Gastroesophageal sphincter (tissue), 4 donors: Measurements from ENCODE around the gene ZHX3. TPM values are rescaled to one million over a fixed set of nuclear protein-coding genes. Genes with fewer than 3 reads are reported as not detected.

Source experiments
- ATAC-seq: fragments of 150-250 bp; one replicate; pipeline ENCODE4 v1.9.1; 2016; ENCODE audit warnings: mild to moderate bottlenecking, moderate library complexity
- H3K27ac ChIP-seq, 4 donors: fragments of 200-600 bp; sonication (generic) in 3 of 4; 1 replicate in 3 of 4; 2 replicates in 1 of 4; pipeline ENCODE4 v1.5.1; 2016 to 2019
- H3K27me3 ChIP-seq: fragments of 200-600 bp; sonication (generic); one replicate; pipeline ENCODE4 v1.5.1; 2019
- H3K36me3 ChIP-seq, 2 donors: fragments of 200-600 bp; sonication (generic); one replicate each; pipeline ENCODE4 v1.5.1; 2019; ENCODE audit warnings: control low read depth in 1 of 2
- H3K4me1 ChIP-seq, 3 donors: fragments of 200-600 bp; sonication (generic); 1 replicate in 2 of 3; 2 replicates in 1 of 3; pipeline ENCODE4 v1.5.1; 2016 to 2019; ENCODE audit warnings: control low read depth in 2 of 3
- H3K4me3 ChIP-seq, 2 donors: fragments of 200-600 bp; sonication (generic); one replicate each; pipeline ENCODE4 v1.5.1; 2019; ENCODE audit warnings: mild to moderate bottlenecking in 1 of 2, moderate library complexity in 1 of 2
- H3K9me3 ChIP-seq, 3 donors: fragments of 200-600 bp; sonication (generic); one replicate each; pipeline ENCODE4 v1.5.1; 2017 to 2019; ENCODE audit warnings: control low read depth in 2 of 3
- CTCF ChIP-seq, 4 experiments: fragments of 200-600 bp in 2 of 4; fragments of 450-650 bp in 2 of 4; sonication (generic) in 1 of 4; IDR thresholded peaks; one replicate each; pipeline ENCODE4 v1.5.1; 2017 to 2019; ENCODE audit warnings: antibody characterized with exemption in 4 of 4, mild to moderate bottlenecking in 2 of 4, moderate library complexity in 2 of 4
- EP300 ChIP-seq: sonication (generic); formaldehyde crosslinking; IDR thresholded peaks from one replicate; pipeline ENCODE4 v1.6.1; 2017; ENCODE audit warnings: antibody characterized with exemption, mild to moderate bottlenecking
- POLR2A ChIP-seq, 2 donors: fragments of 450-650 bp; IDR thresholded peaks; one replicate each; pipeline ENCODE4 v1.6.1; 2017; ENCODE audit warnings: antibody characterized with exemption in 2 of 2, mild to moderate bottlenecking in 2 of 2, moderate library complexity in 1 of 2
- POLR2AphosphoS5 ChIP-seq: sonication (generic); formaldehyde crosslinking; IDR thresholded peaks from one replicate; pipeline ENCODE4 v1.6.1; 2017; ENCODE audit warnings: antibody characterized with exemption
- WGBS, 2 donors: methylation state at CpG; one replicate each; pipeline ENCODE4 v1.1.5; 2018; ENCODE audit warnings: low coverage in 1 of 2; 5-methylcytosine and 5-hydroxymethylcytosine counted together
- total RNA-seq, 4 donors: library from RNA; depleted of rRNA; stranded (reverse); fragments of >200 nt; gene quantifications; one replicate each; pipeline ENCODE4 v1.1.0, GENCODE V29; 2016

ZHX3 gene
- total RNA-seq, 4 donors from 2014 or later, result 121 to 183 (median 155) TPM

- Histone ChIP-seq H3K4me3 (no peak overlapping the region), H3K36me3 (no peaks in the 10 kb centered on the region), H3K4me1 (peaks cover 14 to 87% (median 28%) of the 10 kb centered on the region in 3 donors), H3K27me3 (no peaks in the 10 kb centered on the region), H3K27ac (peak overlapping the region; percentile 62 to 77 (median 68)), H3K9me3 (no peaks in the 10 kb centered on the region)
- no peak for TF ChIP-seq EP300
- no peak for TF ChIP-seq POLR2AphosphoS5
- no peak for TF ChIP-seq CTCF (IDR thresholded peaks at IDR 0.05)
- no peak for TF ChIP-seq POLR2A (IDR thresholded peaks at IDR 0.05)
- 43 to 47% methylated on average over 2 of the region's 2 CpGs for WGBS, 2 donors
- ATAC-seq, result peak; percentile 82
These were observed 24.1 kb downstream of the ZHX3 start for GRCh38 chr20:41293269-41294037.

GRCh38 chr20:41290804-41291389, 26.6 kb downstream of the ZHX3 start:
- WGBS, 2 donors, result 82 to 90% methylated on average over 2 to 3 of the region's 3 CpGs
- TF ChIP-seq EP300 (no peak), POLR2A (IDR thresholded peaks at IDR 0.05) (no peak), POLR2AphosphoS5 (no peak)
- no peak for ATAC-seq
- H3K9me3 ChIP-seq, result peaks cover 0 to 5% (median 0%) of the 10 kb centered on the region in 3 donors
- no peaks in the 10 kb centered on the region for H3K27me3 ChIP-seq
- H3K36me3 ChIP-seq, result no peaks in the 10 kb centered on the region
- H3K27ac ChIP-seq, result no peak overlapping the region
- peaks cover 11 to 70% (median 23%) of the 10 kb centered on the region in 3 donors for H3K4me1 ChIP-seq
- H3K4me3 ChIP-seq, result no peak overlapping the region

- no peaks in the 10 kb centered on the region for H3K27me3 ChIP-seq
- no peak overlapping the region for H3K27ac ChIP-seq
- no peak overlapping the region for H3K4me3 ChIP-seq
- ATAC-seq, result peak; percentile 82
- WGBS, 2 donors, result 52 to 86% methylated on average over 2 of the region's 2 CpGs
- H3K4me1 ChIP-seq, result peaks cover 0 to 43% (median 5%) of the 10 kb centered on the region in 3 donors
- TF ChIP-seq EP300, result no peak
- peak; percentile 13 for TF ChIP-seq POLR2AphosphoS5
- H3K36me3 ChIP-seq, result no peaks in the 10 kb centered on the region
- peaks cover 0 to 5% (median 0%) of the 10 kb centered on the region in 3 donors for H3K9me3 ChIP-seq
These were observed 30.2 kb downstream of the ZHX3 start for GRCh38 chr20:41287327-41287726.

- Histone ChIP-seq H3K9me3 (peaks cover 0 to 5% (median 0%) of the 10 kb centered on the region in 3 donors), H3K27ac (no peak overlapping the region), H3K4me3 (no peak overlapping the region), H3K27me3 (no peaks in the 10 kb centered on the region), H3K4me1 (peaks cover 0 to 40% (median 3%) of the 10 kb centered on the region in 3 donors), H3K36me3 (no peaks in the 10 kb centered on the region)
- ATAC-seq, result no peak
- WGBS, 2 donors, result 56 to 98% methylated on average over 2 of the region's 2 CpGs
- no peak for TF ChIP-seq POLR2A (IDR thresholded peaks at IDR 0.05)
- no peak for TF ChIP-seq CTCF (IDR thresholded peaks at IDR 0.05)
- no peak for TF ChIP-seq EP300
- no peak for TF ChIP-seq POLR2AphosphoS5
These were observed 31.2 kb downstream of the ZHX3 start for GRCh38 chr20:41286240-41286851.

GRCh38 chr20:41279546-41280225, 37.8 kb downstream of the ZHX3 start:
- no peaks in the 10 kb centered on the region for H3K27me3 ChIP-seq
- H3K4me1 ChIP-seq, result peaks cover 0 to 40% (median 0%) of the 10 kb centered on the region in 3 donors
- no peaks in the 10 kb centered on the region for H3K36me3 ChIP-seq
- 40 to 56% methylated on average over 1 to 3 of the region's 3 CpGs for WGBS, 2 donors
- no peak for ATAC-seq
- H3K27ac ChIP-seq, result no peak overlapping the region
- TF ChIP-seq POLR2AphosphoS5, result no peak
- TF ChIP-seq EP300, result no peak
- no peak for TF ChIP-seq POLR2A (IDR thresholded peaks at IDR 0.05)
- TF ChIP-seq CTCF (IDR thresholded peaks at IDR 0.05), result no peak
- H3K4me3 ChIP-seq, result no peak overlapping the region
- no peaks in the 10 kb centered on the region for H3K9me3 ChIP-seq
